Raji (cell line): Measurements from ENCODE around the gene KIAA1671.

Experiments
- POLR2A ChIP-seq: IDR thresholded peaks from 2 replicates; pipeline ENCODE4 v1.6.1; 2011; ENCODE audit warnings: low read depth, low read length, control low read depth; ENCODE audit not compliant: insufficient read depth

Gene KIAA1671

DNA sequence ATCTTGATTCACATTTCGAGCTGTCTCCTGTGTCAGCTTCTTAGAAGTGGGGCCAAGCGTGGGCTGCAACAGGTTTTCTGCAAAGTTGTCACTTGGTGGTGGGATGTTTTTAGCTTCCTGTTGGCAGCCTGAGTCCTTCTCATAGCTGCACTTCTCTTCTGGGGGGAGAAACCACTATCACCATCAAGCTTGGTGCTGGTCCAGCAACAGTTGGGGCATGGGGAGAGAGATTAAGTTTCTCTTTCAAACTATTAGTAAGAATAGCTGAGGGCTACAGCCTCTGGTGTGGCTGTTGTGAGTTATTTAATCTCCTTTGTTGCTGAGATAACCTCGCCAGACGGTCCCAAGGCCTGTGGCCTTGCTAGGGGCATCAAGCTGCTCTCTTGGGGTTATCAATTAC is 123.8 kb downstream of the KIAA1671 start:
- TF ChIP-seq POLR2A: no peak

GRCh38 chr22:25077056-25077455 is 124.5 kb downstream of the KIAA1671 start:
- TF ChIP-seq POLR2A: no peak

DNA sequence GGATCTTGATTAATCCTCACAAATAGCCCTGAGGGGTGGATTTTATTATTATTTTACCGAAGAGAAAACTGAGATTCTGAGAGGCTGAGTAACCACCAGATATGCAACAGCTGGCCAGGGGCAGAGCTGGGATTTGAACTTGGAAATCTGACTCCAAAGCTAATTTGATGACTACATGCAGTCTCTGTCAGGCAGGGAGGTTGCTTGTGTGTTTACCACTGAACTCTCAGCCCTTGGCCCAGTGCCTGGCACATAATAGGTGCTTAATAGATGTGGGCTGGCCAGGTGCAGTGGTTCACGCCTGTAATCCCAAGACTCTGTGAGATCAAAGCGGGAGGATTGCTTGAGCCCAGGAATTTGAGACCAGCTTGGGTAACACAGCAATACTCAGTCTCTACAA is 125.4 kb downstream of the KIAA1671 start:
- TF ChIP-seq POLR2A: no peak

DNA sequence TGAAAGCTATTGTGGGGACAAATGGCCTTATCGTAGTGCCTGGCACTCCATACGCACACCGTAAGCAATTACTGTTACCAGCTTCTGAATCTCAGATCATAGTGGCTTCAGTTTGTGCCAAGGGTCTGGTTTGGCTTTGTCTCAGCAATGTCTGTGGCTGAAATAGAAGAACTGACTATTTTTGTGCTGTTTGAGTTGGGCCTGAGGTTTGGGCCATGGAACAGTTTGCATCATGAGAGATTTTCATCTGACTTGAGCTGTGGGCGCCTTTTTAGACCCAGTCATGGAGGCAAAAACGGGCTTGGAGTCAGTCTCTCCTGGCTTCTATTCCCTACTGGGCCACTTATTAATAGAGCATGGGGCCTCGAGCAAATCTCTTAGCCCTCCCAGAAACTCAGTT is 126.1 kb downstream of the KIAA1671 start:
- TF ChIP-seq POLR2A: no peak

- TF ChIP-seq POLR2A: no peak
Observed at GRCh38 chr22:25080855-25081254, 128.3 kb downstream of the KIAA1671 start.

- TF ChIP-seq POLR2A: no peak
Observed at GRCh38 chr22:25081409-25081824, 128.9 kb downstream of the KIAA1671 start.

- no peak for TF ChIP-seq POLR2A
Observed at GRCh38 chr22:25082096-25082495, 129.6 kb downstream of the KIAA1671 start.

- TF ChIP-seq POLR2A: no peak
Observed at GRCh38 chr22:25083056-25083806, 130.7 kb downstream of the KIAA1671 start.

GRCh38 chr22:25083807-25084200 is 131.3 kb downstream of the KIAA1671 start:
- no peak for TF ChIP-seq POLR2A

DNA sequence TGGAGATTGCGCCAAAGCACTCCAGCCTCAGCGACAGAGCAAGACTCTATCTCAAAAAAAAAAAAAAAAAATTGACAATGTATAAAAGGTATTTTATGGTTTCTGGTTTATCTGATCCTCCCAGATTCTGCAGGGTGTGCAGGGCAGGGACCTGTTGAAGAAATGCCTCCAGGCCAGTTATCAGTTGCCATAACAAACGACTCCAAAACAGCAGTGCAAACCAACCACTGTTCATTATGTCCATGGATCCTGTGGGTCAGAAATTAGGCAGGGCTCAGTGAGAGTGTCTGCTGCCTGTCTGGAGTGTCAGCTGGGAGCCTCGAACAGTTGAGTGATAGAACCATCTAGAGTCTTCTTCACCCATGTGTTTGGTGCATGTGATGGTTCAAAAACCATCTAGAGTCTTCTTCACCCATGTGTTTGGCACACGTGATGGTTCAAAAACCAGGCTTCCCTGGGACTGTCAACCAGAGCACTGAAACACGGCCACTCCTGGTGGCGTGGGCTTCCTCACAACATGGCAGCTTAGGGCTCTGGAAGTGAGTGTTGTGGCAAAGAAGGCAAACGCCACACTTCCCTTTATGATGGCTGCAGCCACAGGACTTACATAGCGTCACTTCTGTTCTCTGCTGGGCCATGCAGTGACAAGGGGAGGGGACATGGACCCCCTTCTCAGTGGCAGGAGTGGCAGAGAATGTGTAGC is 132.0 kb downstream of the KIAA1671 start:
- no peak for TF ChIP-seq POLR2A

DNA sequence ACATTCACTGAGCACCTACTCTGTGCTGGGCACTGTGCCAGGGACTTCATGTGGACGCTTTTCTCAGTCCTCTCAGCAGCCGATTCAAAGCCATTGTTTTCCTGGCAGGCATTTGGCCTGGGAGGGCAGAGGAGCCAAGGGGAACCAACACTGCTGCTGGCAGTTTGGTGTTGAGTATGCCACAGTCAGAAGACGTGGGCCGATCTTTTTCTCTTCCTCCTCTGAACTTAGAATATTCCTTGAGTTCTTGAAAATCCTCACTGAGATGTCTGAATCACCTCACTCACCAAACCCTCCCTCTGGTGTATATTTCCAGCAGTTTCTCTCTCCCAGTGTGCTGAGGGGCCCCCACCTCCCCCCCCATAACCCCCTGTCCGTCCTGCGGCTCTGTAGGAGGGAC is 132.6 kb downstream of the KIAA1671 start:
- no peak for TF ChIP-seq POLR2A

DNA sequence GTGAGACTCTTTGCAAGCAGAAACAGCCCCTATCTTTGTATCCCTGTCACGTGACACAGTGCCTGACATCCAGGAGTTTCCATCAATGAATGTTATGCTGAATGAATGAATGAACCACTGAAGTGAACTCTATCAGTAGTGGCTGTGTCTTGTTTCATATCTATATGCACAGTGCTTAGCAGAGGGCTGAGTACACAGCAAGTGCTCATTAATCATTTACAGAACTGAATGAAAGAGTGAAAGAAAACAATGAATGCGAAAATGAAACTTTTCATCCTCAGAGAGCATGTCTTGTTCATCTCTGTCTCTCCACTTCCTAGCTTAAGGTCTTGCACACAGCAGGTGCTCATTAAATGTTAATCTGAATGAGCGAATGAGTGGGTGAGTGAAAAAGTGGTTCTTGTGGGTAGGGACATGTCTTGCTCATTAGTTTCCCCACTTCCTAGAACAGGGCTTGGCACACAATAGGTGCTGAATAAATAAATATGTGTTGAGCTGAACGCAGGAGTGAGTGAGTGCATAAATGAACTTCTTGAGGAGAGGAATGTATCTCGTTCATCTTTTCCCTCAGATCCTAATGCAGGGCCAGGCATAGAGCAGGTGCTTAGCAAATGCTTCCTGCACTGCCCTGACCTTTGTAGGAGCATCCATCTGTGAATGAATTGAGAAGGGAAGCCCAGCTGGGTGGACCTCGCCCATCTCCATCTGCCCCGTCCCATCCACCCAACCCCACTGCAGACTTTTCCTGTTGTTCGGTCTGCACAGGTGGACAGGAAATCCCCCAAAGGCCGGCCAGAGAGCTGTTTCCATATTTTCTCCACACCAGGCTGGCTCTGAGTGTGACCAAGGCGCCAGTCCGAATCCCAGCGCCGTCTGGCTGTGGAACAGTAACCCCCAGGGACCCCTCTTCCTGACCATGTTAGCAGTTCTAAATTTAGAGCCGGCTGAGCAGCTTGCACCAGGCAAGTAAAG is 133.7 kb downstream of the KIAA1671 start:
- no peak for TF ChIP-seq POLR2A

GRCh38 chr22:25086902-25087282 is 134.4 kb downstream of the KIAA1671 start:
- TF ChIP-seq POLR2A: no peak

GRCh38 chr22:25090225-25090890 is 137.8 kb downstream of the KIAA1671 start:
- no peak for TF ChIP-seq POLR2A

DNA sequence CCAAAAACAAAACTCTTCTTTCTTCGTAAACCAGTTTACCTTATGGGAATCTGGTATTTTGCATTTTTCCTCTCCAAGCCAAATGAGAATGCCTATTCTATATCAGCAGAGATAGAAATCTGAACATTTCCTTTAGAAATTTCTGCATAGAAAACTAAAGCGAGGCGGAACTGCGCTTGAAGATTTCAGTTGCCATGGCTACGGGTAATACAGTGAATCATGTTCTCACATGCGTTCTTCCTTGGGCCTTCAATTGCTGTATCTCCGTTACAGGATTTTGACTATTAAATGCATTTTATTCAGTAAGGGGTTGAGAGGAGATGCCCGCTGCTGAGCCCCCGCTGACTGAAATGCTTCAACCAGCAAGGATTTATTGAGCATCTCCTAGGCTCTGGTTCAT is 138.9 kb downstream of the KIAA1671 start:
- TF ChIP-seq POLR2A: no peak
